DND-41 (cell line): ENCODE measurements around the gene PGRMC1.

Source experiments
- EZH2 ChIP-seq: IDR thresholded peaks from 3 replicates; pipeline ENCODE4 v1.6.1; 2012; ENCODE audit warnings: borderline replicate concordance, low read depth, mild to moderate bottlenecking, moderate library complexity, low read length, inconsistent platforms; ENCODE audit not compliant: severe bottlenecking
- TF ChIP-seq, protein P1 (sequence below): IDR thresholded peaks from 2 replicates; pipeline ENCODE4 v1.5.1; 2012; ENCODE audit warnings: borderline replicate concordance, low read length, moderate library complexity, mild to moderate bottlenecking; ENCODE audit not compliant: poor library complexity, severe bottlenecking; ENCODE audit errors: extremely low read depth

DNA sequence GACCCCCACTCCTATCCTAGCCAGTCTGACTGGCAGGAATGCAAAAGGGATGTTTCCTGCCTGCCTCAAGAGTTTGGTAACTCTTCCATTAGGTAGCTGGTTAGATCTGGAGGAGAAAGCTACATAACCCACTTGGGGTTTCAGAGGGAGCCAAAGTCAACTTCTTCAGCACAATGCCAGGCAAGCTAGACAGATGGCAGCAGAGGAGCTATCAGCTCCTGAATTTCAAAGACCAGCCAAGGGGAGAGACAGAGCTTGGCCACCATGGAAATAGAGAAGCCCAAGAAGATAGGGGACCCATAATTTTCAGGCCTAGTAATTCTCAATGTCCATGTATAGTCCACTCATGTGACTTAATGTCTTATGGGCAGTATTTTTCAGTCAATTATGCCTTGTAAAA, 56.4 kb downstream of the PGRMC1 start:
- TF ChIP-seq, protein P1, sequence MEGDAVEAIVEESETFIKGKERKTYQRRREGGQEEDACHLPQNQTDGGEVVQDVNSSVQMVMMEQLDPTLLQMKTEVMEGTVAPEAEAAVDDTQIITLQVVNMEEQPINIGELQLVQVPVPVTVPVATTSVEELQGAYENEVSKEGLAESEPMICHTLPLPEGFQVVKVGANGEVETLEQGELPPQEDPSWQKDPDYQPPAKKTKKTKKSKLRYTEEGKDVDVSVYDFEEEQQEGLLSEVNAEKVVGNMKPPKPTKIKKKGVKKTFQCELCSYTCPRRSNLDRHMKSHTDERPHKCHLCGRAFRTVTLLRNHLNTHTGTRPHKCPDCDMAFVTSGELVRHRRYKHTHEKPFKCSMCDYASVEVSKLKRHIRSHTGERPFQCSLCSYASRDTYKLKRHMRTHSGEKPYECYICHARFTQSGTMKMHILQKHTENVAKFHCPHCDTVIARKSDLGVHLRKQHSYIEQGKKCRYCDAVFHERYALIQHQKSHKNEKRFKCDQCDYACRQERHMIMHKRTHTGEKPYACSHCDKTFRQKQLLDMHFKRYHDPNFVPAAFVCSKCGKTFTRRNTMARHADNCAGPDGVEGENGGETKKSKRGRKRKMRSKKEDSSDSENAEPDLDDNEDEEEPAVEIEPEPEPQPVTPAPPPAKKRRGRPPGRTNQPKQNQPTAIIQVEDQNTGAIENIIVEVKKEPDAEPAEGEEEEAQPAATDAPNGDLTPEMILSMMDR: no peak
- no peak for TF ChIP-seq EZH2
